ENCODE results near the gene VDAC2.

DNA sequence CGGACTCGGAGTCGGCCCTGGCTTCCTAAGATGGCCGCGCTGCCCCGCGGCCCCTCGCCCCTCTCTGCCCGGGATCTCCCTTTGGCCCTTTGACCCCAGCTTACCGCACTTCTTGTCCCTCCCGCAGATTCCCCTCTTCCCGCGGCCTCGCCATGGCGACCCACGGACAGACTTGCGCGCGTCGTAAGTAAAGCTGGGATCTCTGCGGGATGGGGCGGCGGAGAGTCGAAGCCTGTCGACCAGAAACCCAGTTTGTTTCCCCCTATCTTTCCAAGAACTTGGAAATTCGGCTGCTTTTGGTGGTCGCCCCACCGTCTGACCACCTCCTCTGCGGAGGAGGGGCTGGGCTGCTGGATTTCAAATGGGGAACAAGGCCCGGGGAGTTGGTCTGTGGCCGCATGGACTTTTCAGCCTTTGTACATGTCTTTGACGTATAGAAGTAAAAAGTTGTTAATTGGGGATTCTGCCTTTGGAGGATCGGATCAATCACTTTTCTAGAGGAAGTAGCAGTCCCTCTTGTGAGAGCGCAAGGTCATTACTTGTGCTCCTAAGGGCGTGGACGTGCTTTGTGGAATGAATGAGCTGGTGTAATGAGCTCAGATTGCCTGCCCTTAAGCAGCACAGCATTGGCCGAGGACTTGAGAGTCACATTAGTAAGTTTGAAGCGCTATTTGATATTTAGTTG, 553 bp downstream of the VDAC2 start:
- TF ChIP-seq CTCF (IDR thresholded peaks at IDR 0.05) (no peak), POLR2A (IDR thresholded peaks at IDR 0.05) (no peak), POLR2AphosphoS5 (IDR thresholded peaks at IDR 0.05) (no peak)
